Measurements from ENCODE around the gene BLTP3A. TPM values are rescaled to one million over a fixed set of nuclear protein-coding genes. Genes with fewer than 3 reads are reported as not detected.

BLTP3A gene
- total RNA-seq, 1 experiment from 2014 or later = 20.2 TPM

GRCh38 chr6:34834789-34835518, 43.1 kb downstream of the BLTP3A start:
- no peaks in the 10 kb centered on the region for H3K9me3 ChIP-seq (ENCODE audit: control insufficient read depth, insufficient read depth, low read depth, low read length)
- no peaks in the 10 kb centered on the region for H3K4me1 ChIP-seq (ENCODE audit: control insufficient read depth, insufficient read depth, low read length)
- BruUV-seq (replicated peaks) = no TSS peak
- H3K36me3 ChIP-seq (ENCODE audit: control insufficient read depth, insufficient read depth, low read length) = peaks cover 7% of the 10 kb centered on the region
- TF ChIP-seq SIN3A (IDR thresholded peaks at IDR 0.05; ENCODE audit: borderline replicate concordance, insufficient read depth, low read depth, low read length) (no peak), POLR2AphosphoS5 (IDR thresholded peaks at IDR 0.05; ENCODE audit: low read depth, low read length) (no peak), TCF7L2 (IDR thresholded peaks at IDR 0.05; ENCODE audit: low read depth, low read length) (no peak), CTCF (IDR thresholded peaks at IDR 0.05) (no peak), REST (IDR thresholded peaks at IDR 0.05; ENCODE audit: insufficient read depth in 1 of 2, low read depth in 2 of 2, low read length in 1 of 2) (no peak)
- no peak overlapping the region for H3K27ac ChIP-seq (ENCODE audit: low read length)
- POLR2A ChIA-PET = no interaction called here
- in situ Hi-C loops (cut with HindIII; ENCODE audit: low pct_unique_long_range_greater_than_20kb, low sequenced_read_pairs) = no loop called here
- intact Hi-C loops (cut with micrococcal nuclease; ENCODE audit: unreplicated experiment) = no loop called here
- no peak overlapping the region for H3K4me3 ChIP-seq (ENCODE audit: low read depth in 2 of 2, low read length in 2 of 2)
- ATAC-seq (no peak), DNase-seq (ENCODE audit: low read depth, low spot score) (no peak)
- CTCF ChIA-PET = no interaction called here
- no peaks in the 10 kb centered on the region for H3K27me3 ChIP-seq (ENCODE audit: control insufficient read depth, insufficient read depth, low read length)

GRCh38 chr6:34836008-34836407, 44.1 kb downstream of the BLTP3A start:
- H3K27ac ChIP-seq (ENCODE audit: low read length) = no peak overlapping the region
- no peak for ATAC-seq
- H3K27me3 ChIP-seq (ENCODE audit: control insufficient read depth, insufficient read depth, low read length) = no peaks in the 10 kb centered on the region
- H3K4me1 ChIP-seq (ENCODE audit: control insufficient read depth, insufficient read depth, low read length) = no peaks in the 10 kb centered on the region
- TF ChIP-seq TCF7L2 (IDR thresholded peaks at IDR 0.05; ENCODE audit: low read depth, low read length) (no peak), CTCF (IDR thresholded peaks at IDR 0.05) (no peak), SIN3A (IDR thresholded peaks at IDR 0.05; ENCODE audit: borderline replicate concordance, insufficient read depth, low read depth, low read length) (no peak), REST (IDR thresholded peaks at IDR 0.05; ENCODE audit: insufficient read depth in 1 of 2, low read depth in 2 of 2, low read length in 1 of 2) (no peak), POLR2AphosphoS5 (IDR thresholded peaks at IDR 0.05; ENCODE audit: low read depth, low read length) (no peak)
- no TSS peak for BruUV-seq (replicated peaks)
- intact Hi-C loops (cut with micrococcal nuclease; ENCODE audit: unreplicated experiment) = no loop called here
- H3K4me3 ChIP-seq (ENCODE audit: low read depth in 2 of 2, low read length in 2 of 2) = no peak overlapping the region
- no peak for DNase-seq (ENCODE audit: low read depth, low spot score)
- CTCF ChIA-PET = no interaction called here
- in situ Hi-C loops (cut with HindIII; ENCODE audit: low pct_unique_long_range_greater_than_20kb, low sequenced_read_pairs) = no loop called here
- peaks cover 7% of the 10 kb centered on the region for H3K36me3 ChIP-seq (ENCODE audit: control insufficient read depth, insufficient read depth, low read length)
- POLR2A ChIA-PET = no interaction called here
- no peaks in the 10 kb centered on the region for H3K9me3 ChIP-seq (ENCODE audit: control insufficient read depth, insufficient read depth, low read depth, low read length)

Measured in Panc1 (cell line).